ENCODE data around the gene PRF1.
"Not testable (repeated sequence)": the region's sequence is repeated elsewhere in the genome, so short reads cannot be mapped to it uniquely, and the experiment has no call there.

Gene PRF1

DNA sequence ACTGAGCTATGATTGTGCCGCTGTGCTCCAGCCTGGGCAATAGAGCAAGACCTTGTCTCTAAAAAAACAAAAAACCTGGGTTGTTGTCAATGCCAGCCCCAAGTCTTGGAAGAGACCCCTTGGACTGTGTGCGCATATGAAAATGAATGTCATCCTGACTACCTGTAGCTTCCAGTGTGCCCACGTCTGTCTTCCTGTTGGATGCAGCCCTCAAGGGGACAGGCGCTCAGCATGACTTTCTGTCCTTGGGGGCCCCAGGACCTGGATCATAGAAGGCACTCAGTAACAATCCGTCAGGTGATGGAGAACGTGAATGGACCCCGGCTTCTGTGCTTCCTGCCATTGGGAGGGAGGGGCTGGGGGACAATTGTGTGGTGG is 9.0 kb downstream of the PRF1 start:
- DNase-seq (ENCODE audit: low read depth in 2 of 2) = no peak

DNA sequence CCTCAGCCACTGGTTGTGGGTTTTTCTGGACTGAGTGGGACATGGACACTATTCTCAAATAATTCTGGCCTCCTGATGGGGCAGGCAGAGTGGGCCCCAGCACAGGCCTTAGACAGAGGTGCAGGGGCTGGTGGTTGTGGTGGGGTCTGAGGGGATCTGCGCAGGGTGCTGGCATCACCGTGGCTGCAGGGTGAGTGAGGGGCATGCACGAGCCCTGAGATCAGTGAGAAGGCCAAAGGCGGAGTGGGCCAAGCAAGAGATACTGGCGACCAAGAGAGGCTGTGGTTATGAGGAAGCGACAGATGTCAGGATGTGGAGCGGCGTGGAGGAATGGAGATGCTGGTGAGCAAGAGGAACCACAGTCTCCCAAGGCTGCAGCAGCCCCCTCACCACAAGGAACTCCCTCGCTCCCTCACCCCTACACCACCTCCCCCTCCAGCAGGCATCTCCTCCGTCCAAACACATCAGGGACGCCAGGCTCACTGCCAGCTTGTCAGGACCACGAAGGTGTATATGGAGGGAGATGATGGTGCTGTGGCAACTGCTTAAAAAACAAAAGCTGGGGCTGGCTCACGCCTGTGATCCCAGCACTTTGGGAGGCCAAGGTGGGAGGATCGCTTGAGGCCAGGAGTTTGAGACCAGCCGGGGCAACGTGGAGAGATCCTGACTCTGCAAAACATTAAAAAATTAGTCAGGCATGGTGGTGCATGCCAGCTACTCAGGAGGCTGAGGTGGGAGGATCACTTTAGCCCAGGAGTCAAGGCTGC is 9.6 kb downstream of the PRF1 start:
- DNase-seq (ENCODE audit: low read depth in 2 of 2) = no peak

DNA sequence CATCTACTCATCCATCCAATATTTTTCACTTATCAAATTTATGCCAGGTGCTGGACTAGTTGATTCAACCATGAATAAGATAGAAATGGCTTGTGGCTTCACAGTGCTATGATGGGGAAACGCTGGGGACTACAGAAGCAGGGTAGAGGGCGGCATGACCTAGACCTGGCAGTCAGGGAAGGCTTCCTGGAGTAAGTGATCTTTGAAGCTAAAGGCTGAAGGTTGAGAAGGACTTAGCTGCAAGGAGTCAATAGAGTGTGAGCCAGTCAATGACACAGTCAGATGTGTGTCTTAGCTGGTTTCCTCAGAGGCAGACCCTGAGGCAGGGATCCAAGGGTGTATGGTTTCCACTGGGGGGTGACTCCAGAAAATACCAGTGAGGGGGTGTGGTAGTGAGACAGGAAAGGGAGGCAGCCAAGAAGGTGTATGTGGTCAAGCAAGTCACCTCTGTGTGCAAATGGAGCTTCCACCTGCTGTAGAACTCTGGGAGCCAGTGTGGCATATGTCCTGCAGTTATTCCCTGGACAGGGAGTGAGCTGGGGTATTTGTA is 10.3 kb downstream of the PRF1 start:
- DNase-seq (ENCODE audit: low read depth in 2 of 2) = no peak

DNA sequence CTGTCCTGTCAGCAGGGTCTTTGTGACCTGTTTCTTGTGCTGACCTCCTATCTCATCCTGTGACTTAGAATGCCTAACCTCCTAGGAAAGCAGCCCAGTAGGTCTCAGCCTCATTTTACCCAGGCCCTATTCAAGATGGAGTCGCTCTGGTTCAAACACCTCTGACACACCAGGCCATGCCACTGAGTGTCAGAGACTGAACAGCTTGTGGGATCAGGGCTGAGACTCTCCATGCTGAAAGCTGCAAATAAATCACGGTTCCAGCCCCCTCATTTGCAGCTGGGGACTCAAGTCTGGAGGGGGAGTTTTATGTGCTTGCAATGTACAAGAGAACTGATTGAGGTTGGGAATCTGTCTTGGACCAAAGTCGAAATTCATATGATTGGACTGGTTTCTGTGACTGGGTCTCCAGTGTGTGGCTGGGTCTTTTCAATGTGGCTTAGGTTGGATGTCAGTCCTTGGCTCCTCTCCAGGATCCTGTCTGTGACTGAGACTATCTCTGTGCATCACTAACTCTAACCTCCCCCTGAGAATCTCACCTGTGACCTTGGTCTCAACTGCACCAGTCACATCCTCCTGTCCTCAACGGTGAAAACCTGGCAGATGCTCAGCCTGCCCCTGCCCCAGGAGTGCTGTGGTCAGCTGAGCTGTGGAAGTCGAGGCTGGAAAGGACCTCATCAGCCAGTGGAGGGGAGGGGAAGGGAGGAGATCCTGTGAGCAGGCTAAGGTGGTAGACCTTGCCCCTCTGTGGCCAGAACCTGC is 11.7 kb downstream of the PRF1 start:
- no peak for DNase-seq (ENCODE audit: low read depth in 2 of 2)

DNA sequence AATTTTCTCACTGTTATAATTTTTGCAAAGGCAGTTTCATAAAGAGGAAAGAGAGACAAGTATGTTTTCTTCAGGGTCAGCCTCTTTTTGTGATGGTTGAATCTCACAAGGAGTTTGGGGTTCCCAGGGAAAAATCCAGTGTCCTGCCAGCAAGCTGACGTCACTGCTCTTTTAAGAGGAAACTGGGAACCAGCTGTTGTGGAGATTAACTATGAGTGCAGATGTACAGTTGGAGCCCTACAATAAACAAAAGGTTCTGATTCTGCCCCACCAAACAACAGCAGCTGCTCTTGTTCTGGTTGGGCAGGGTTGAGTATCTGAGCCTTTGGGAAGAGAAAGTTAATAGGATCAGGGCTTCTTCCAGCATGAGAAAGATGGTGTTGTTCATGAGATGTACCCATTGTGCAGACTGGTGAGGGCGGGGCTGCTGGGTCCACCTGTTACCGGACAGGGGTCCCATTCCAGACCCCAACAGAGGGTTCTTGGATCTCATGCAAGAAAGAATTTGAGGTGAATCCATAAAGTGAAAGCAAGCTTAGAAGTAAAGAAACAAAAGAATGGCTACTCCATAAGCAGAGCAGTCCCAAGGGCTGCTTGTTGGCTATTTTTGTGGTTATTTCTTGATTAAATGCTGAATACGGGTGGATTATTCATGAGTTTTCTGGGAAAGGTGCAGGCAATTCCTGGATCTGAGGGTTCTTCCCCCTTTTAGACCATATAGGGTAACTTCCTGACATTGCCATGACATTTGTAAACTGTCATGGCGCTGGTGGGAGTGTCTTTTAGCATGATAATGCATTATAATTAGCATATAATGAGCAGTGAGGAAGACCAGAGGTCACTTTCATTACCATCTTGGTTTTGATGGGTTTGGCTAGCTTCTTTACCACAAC is 12.5 kb downstream of the PRF1 start:
- peak in 1 of 2 experiments; percentile 6 for DNase-seq (ENCODE audit: low read depth in 2 of 2)

DNA sequence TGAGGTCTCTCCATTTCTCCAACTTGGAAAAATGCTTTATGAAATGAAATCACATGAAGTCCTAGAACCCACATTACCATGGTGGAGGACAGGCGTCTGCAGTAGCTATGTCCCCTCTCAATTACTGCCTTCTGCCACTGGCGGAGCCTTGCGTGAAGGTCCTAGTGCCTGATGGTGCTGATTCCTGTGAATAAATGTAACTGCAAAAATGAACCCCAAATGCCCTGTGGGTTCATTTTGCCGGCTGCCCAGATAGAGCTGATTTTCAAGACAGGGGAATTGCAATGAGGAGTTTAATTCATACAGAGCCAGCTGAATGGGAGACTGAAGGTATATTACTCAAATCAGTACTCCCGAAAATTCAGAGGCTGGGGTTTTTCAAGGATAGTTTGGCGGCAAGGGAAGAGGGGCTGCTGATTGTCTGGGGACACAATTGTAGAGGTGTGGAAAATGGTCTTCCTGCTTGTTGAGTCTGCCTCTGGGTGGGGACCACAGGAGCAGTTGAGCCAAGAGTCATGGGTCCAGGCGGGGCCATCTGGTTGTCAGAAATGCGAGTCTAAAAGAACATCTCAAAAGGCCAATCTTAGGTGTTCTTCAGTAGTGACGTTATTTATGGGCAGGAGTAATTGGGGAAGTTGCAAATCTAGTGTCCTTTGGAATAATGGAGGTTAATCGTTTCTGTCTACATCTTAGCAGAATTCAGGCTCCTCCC is 13.5 kb downstream of the PRF1 start:
- no peak for DNase-seq (ENCODE audit: low read depth in 2 of 2)

DNA sequence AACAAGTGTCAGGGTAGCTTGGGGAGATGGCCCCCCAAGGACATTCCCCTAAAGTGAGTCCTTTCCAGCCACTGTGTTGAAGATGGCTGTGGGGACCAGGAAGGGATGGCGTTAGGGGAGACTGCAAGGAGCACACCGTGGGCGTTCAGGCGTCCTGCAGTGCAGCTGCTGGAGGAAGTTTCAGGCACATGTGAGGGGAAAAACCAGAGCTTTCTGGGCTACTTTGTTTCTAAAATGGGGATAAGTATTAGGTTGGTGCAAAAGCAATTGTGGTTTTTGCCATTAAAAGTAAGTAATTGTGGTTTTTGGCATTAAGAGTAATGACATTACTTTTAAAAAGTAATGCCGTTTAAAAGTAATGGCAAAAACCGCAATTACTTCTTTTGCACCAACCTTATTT is 14.3 kb downstream of the PRF1 start:
- DNase-seq (ENCODE audit: low read depth in 2 of 2) = no peak

DNA sequence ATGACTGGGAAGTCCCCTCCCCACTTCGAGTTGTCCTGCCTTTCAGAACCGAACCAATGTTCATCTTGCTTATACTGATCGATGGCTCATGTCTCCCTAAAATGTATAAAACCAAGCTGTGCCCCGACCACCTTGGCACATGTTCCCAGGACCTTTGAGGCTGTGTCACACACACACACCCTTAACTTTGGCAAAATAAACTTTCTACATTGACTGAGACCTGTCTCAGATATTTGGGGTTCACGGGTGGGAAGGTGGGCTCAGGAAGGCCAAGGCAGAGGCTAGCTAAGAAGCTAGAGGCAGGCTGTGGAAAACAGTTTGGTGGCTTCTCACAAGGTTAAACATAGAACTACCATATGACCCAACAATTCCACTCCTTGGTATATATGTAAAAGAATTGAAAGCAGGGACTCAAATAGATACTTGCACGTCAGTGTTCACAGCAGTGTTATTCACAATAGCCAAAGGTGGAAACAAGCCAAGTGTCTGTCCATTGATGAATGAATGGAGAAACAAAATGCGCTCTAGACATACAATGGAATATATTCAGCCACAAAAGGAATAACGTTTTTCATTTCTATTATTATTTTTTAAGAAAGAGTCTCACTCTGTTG is 15.4 kb downstream of the PRF1 start:
- no peak for DNase-seq (ENCODE audit: low read depth in 2 of 2)

DNA sequence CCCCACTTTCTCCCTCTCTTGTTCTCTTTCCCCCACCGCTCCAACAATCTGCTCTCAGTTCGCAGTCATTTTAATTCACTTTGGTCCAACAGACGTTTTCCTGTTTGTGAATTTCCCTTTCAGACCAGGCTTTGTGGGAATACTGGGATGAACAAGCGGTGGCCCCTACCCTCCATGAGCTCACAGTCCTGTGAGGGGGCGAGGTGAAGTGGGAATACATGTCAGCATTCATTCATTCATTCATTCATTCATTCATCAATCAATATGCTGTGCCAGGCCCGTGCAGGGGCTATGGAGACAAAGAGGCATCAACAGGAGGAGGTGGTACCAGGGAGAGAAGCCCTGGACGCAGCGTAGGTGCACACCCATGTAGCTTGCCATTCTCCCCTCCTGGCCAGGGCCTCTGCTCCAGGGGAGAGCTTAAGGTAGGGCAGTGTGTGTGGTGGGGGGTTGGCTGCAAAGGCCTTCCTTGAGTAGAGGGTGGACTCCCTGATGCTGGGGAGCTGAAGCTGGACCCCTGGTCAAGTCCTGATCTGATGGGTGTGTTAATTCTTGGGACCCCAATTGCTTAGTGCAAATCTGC is 16.1 kb downstream of the PRF1 start:
- no peak for DNase-seq (ENCODE audit: low read depth in 2 of 2)

DNA sequence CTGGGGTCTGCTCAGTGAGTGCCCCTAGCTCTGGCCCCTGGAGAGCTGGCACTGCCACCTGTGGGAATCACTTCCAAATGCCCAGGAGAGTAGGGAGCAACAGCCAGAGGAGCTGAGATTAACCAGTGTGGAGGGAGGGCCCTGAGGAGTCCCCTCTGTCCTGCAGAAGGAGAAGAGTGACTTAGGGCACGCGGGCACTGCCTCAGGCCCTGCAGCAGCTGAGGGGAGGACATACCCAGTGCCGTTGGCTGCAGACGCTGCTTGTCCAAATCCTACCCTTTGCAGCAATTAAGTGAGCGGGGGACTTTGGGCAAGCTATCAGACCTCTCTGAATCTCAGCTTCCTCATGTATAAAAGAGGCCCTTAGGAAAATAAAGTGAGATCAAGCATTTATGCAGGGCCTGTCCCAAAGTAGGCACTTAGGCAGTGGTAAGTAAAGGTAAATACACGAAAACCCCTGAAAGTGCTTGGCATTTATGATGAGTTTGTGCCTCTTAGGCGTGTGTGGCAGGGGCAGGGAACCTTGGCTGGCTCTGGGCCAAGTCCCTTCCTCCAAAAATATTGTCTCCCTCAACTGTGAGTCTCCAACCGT is 16.9 kb downstream of the PRF1 start:
- no peak for DNase-seq (ENCODE audit: low read depth in 2 of 2)

DNA sequence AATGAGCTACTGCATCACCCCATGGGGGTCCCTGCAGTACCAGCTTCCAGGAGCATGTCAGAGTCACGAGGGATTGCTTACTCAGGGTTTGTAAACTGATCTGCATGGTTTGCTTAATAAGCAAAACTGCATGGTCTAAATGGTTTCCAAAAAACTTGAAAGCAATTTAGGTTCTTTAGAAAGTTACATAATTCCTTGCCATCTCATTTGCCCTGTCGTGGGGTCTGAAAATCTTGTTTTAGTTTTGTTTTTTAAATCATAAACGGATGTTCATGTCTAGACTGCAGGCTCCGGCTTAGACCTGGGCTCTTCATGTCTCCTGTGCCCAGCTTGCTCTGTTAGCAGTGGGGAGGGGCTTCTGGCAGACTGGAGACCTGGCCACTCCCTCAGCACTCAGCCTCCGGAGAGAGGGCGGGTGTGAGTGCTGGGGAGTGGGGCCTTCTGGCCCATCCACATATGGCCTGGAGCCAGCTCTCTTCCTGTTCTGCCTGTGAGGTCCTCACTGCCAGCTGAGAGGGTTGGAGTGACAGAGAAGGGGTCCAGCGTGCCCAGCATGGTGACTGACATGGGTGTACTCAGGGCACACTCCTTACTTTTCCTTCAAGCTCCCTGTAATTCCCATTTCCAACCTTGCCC is 17.5 kb downstream of the PRF1 start:
- DNase-seq (ENCODE audit: low read depth in 2 of 2) = no peak

DNA sequence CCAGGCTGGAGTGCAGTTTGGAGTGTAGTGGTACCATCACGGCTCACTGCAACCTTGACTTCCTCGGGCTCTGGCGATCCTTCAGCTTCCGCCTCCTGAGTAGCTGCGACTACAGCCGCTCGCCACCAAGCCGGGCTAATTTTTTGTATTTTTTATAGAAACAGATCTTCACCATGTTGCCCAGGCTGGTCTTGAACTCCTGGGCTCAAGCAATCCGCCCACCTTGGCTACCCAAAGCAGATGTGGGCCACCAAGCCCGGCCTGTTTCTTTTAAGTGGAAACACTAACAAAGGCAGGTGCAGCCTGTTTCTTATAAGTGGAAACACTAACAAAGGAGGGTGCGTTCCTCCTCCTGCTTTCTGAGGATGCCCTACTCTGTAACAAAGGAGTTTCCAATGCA is 18.2 kb downstream of the PRF1 start:
- DNase-seq (ENCODE audit: low read depth in 2 of 2) = no peak

DNA sequence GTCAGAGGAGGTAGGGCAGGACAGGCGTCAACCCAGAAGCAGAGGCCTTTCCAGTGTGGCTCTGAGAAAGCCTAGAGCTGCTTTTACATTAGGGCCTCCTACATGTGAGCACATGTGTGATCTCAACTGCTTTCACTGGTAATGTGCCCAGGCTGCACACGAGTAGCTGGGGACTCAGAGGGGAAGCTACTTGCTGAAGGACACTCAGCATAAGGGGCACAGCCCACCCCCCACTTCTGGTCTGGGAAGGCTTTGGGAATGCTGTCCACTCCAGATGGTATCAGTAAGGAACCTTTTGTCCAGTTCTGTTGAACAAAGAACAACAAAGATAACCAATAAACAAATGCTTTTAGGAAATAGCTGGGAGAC is 18.9 kb downstream of the PRF1 start:
- no peak for DNase-seq (ENCODE audit: low read depth in 2 of 2)

DNA sequence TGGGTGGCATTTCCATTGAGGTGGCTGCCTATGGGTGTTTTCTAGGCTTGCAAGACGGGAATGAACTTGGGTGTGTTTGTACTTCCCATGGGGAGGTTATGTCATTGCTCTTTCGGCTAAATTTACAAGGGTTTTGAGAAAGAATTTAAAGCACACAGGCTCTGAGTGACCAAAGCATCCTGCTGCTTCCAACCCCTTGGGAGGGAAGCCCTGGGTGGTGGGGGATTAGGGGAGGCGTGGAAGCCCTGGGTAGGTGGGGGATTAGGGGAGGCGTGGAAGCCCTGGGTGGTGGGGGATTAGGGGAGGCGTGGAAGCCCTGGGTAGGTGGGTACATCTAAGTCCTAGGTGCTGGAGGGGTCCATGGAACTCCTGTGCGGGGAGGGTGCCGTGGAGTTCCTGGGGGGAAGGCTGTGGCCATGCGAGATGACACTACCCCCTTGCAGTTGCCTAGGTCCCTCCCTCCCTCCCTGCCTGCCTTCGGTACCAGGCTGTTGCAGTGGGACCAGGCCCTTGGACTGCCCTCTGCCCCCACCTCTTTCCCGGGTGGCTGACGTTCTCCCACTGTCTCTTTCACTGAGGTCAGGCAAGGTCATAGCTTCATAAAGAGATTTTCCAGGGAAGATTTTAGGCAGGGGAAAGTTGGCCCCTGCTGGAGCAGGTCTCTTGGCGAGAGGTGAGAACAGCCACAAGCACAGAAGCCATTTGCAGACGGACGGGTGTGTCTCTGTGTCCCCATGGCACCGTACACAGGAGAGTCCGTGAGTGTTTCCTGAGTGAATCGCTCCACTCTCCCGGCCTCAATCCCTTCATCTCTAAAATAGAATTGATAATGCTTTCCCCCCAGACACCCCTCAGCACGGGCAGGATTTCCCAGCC is 19.5 kb downstream of the PRF1 start:
- no peak for DNase-seq (ENCODE audit: low read depth in 2 of 2)

DNA sequence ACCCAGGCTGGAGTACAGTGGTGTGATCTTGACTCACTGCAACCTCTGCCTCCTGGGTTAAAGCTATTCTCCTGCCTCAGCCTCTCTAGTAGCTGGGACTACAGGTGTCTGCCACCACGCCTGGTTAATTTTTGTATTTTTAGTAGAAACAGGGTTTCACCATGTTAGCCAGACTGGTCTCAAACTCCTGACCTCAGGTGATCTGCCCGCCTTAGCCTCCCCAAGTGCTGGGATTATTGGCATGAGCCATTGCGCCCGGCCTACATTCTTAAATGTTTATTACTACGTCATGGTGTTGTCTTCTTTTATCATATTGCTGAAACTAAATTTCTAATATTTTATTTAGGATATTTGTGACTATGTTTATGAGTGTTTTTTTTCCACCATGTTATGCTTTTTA is 21.4 kb downstream of the PRF1 start:
- not testable (repeated sequence) for DNase-seq (ENCODE audit: low read depth in 2 of 2)

DNA sequence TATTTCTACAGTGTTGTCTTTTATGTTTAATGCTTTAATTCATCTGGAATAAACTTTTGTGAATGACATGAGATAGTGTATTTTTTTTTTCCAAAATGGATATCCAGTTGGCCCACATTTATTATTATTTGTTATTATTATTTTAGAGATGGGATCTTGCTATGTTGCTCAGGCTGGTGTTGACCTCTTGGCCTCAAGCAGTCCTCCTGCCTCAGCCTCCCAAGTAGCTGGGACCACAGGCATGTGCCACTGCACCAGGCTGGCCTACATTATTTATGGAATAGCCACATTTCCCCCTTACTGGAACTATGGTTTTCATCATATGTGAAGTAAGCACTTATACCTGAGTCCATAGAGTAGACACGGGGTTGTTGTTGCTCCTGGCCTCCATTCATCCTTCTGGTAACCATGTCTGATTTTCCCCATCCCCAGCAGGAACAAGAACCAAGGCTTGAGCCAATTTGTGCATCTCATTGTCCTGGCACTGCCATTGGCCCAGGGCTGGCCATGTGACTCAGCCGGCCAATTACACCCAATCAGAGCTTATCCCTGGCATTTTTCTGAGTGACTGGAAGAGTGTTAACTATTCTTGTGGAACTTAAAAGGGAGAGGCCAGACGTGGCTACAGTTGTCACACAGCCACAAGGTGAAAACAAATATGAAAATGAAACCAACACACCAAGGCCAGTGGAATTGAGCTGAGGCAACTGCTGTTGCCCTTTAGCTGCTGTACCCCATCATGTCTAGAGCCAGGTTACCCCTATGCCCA is 23.1 kb downstream of the PRF1 start:
- DNase-seq (ENCODE audit: low read depth in 2 of 2) = no peak

DNA sequence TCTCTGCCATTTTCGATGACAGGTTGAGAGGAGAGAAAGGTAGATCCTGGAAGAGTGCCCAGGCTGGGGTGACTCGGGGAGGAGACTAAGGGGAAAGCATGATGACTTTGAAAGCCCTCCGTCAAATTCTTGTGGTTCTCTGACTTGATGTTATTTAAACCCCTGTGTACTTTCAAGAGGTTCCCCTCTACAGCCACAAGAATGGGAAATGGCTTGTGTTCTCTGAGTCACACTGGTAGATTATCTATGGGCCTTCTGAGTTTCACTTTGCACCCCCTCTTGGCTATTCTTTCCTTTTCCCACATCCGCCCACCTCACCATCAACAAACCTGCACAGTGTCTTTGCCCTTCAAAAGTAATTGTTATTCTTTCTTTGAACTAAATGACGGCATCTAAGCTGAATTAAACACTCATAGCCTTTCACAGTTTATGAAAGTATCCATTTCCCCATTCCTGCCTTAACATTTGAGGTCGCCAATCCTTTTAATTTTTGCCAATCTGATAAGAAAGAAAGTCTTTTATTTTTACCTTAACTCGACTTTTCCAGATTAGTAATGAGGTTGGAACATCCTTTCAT is 24.1 kb downstream of the PRF1 start:
- DNase-seq (ENCODE audit: low read depth in 2 of 2) = no peak
